ENCODE data around the gene TOR1AIP1.

Gene TOR1AIP1

GRCh38 chr1:179881642-179882252 lies 338 bp upstream of the TOR1AIP1 start:
- no peak for DNase-seq (ENCODE audit: low read depth)

- DNase-seq (ENCODE audit: low read depth): no peak
Measured at GRCh38 chr1:179883040-179883744, 1.1 kb downstream of the TOR1AIP1 start.

DNA sequence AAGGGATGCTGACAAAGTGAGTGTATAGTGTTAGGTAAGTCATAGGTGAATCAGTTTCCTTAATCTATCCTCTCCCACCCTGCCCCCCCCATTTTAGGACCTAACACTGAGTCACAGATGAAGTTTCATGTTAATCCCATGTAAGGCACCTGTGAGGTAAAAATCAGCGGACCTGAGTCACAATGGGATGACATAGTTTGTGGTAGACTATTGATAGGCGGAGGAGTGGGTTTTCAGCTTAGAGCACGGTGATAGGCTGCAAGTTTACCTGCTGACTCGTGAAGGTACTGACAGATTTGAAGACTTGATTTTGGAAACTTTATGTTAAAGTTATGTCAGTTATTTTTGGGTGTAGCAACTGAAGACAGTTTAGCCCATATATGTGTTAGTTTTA lies 1.7 kb downstream of the TOR1AIP1 start:
- DNase-seq (ENCODE audit: low read depth): no peak

DNA sequence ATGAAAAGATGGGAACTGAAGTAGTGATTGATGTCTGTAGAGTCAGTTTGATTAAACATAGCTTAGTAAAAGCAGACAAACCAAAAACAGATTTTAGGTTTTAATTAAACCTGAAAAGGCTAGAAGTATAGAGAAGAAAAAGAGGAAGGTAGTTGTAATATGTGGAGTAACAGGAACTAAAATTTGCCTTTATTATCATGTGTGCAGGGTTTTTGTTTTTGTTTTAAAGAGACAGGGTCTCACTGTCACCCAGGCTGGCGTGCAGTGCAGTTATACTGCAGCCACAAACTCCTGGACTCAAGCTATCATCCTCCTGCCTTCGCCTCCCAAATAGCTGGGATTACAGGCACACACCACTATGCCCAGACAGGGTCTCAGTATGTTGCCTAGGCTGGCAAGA lies 6.0 kb downstream of the TOR1AIP1 start:
- no peak for DNase-seq (ENCODE audit: low read depth)

DNA sequence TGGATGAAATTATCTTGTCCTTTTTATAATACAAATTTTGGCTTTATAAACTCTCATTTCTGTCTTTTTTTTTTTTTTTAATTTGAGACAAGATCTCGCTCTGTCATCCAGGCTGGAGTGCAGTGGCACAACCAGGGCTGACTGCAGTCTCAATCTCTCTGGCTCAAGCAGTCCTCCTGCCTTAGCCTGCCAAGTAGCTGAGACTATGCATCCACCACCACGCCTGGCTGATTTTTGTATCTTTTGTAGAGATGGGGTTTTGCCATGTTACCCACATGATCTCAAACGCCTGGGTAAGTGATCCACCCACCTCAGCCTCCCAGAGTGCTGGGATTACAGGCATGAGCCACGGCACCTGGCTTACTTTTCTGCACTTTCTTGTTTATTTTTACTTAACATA lies 7.5 kb downstream of the TOR1AIP1 start:
- DNase-seq (ENCODE audit: low read depth): no peak

DNA sequence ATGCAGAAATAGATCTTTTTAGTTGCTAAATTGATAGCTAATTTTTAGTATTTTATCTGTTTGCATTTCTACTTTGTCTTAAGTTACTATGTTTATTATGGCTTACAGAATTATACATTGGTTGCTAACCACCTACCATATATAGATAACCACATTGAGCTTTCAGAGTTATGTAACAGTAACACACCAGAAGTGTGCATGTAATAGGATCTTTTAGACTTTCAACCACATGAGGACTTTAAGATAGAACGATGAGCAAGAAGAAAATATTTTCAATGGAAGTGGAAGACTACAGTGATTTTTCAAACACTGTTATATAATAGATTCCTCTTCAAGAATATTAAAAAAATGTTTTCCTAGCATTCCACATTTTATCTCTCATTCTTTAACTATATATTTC lies 28.8 kb downstream of the TOR1AIP1 start:
- DNase-seq (ENCODE audit: low read depth): no peak

- no peak for DNase-seq (ENCODE audit: low read depth)
Measured at GRCh38 chr1:179911812-179912211, 29.7 kb downstream of the TOR1AIP1 start.

DNA sequence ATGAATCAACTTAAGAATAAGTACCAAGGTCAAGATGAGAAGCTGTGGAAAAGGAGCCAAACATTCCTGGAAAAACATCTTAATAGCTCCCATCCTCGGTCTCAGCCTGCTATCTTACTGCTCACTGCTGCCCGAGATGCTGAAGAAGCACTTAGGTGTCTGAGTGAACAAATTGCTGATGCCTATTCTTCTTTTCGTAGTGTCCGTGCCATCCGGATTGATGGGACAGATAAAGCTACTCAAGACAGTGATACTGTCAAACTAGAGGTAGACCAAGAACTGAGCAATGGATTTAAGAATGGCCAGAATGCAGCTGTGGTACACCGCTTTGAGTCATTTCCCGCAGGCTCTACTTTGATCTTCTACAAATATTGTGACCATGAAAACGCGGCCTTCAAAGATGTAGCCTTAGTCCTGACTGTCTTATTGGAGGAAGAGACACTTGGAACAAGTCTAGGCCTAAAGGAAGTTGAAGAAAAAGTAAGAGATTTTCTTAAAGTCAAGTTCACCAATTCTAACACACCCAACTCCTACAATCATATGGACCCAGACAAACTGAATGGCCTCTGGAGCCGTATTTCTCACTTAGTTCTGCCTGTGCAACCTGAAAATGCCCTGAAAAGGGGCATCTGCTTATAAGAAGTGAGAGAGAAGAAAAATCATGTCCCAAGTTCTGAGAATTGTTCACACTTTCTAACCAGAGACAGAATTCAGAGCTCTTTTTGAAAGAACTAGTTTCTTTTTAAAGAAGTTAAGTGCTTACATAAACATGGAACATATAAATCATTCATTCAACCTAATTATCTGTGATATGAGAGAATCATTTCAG lies 35.7 kb downstream of the TOR1AIP1 start:
- DNase-seq (ENCODE audit: low read depth): no peak

- no peak for DNase-seq (ENCODE audit: low read depth)
Measured at GRCh38 chr1:179921472-179921871, 39.4 kb downstream of the TOR1AIP1 start.

DNA sequence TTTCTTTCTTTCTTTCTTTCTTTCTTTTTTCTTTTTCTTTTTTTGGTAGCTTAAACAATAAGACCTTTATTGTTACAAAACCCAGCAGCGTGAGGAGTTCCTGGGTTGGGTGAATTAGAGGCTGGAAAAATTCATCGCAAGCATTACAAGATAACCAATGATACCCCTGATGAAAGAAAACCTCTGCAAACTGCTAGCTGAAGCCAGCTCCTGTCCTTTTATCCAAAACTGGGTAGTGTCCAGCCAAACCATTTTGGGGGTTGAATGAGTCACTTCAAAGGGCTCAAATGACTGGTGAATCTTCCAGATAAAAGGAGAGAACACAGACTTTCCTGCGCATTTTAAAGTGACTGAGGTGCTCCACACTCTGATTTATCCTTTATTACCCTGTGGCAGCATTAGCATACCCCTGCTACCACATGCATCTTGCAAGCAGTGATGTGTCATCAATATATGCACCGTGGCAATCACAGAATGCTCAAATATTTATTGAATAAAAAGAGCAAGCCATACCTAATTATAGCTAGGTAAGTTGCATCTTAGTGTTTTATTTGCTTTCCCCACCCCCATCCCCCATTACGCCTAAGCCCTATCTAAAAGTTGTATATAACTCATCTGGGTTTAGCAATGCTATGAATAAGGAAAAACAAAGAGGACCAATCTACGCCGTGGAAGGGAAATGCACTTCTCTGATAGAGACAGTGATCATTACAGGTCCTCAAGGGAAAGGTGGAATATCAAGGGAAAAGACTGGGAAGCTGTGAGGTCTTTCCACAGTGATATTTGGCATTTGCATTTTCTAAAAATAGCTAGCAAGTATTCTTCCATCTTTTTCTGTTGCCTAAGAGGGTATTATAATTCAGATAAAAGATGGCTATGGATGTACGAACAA lies 40.1 kb downstream of the TOR1AIP1 start:
- DNase-seq (ENCODE audit: low read depth): no peak

- DNase-seq (ENCODE audit: low read depth): no peak
Measured at GRCh38 chr1:179923029-179923428, 40.9 kb downstream of the TOR1AIP1 start.

GRCh38 chr1:179924268-179924667 lies 42.2 kb downstream of the TOR1AIP1 start:
- no peak for DNase-seq (ENCODE audit: low read depth)

DNA sequence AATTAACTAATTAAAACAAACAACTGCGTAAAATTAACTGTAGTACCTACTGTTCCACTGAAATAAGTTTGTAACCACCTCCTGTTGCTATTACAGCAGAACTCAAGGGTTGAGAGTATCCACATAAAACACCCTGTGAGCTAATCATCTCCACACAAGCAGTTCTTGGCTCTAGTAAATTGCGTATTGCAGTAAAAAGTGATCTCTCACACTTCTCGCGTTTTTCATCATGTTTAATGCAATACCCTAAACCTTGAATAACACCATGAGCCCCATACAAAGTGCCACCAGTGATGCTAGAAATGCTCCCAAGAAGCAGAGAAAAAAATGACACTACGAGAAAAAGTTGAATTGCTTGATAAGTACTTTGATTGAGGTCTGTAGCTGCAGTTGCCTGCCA lies 43.2 kb downstream of the TOR1AIP1 start:
- DNase-seq (ENCODE audit: low read depth): no peak

DNA sequence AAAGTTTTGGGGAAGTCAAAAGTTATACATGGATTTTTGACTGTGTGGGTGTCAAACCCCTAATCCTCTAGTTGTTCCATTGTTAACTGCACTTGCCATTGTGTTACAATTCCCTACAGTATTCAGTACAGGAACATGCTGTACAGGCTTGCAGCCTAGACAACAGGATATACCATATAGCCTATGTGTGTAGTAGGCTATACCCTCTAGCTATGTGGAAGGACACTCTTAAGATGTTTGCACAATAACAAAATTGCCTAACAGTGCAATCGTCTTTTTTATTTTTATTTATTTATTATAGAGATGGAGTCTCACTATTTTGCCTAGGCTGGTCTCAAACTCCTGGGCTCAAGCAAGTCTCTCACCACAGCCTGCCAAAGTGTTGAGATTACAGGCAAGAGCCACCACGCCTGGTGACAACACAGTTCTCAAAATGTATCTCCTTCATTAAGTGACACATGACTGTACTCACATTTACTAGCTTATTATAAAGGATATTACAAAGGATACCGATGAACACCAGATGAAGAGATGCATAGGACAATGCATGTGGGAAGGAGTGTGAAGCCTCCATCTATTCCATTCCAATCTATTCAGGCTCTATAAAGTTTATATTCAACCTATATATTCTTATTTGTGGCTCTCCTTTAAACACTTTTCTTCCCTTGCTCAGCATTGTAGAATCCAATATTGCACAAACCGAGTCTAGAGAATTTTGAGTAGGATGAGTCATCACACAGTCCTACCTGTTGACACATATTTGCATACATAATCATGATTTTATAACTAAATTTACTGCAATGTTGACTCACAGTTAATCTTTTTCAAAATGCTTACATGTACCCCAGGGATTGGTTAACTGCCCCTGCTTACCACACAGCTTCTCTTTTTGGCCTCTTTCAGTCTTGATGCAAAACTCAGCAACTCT lies 44.1 kb downstream of the TOR1AIP1 start:
- no peak for DNase-seq (ENCODE audit: low read depth)

GRCh38 chr1:179926850-179927205 lies 44.7 kb downstream of the TOR1AIP1 start:
- no peak for DNase-seq (ENCODE audit: low read depth)

DNA sequence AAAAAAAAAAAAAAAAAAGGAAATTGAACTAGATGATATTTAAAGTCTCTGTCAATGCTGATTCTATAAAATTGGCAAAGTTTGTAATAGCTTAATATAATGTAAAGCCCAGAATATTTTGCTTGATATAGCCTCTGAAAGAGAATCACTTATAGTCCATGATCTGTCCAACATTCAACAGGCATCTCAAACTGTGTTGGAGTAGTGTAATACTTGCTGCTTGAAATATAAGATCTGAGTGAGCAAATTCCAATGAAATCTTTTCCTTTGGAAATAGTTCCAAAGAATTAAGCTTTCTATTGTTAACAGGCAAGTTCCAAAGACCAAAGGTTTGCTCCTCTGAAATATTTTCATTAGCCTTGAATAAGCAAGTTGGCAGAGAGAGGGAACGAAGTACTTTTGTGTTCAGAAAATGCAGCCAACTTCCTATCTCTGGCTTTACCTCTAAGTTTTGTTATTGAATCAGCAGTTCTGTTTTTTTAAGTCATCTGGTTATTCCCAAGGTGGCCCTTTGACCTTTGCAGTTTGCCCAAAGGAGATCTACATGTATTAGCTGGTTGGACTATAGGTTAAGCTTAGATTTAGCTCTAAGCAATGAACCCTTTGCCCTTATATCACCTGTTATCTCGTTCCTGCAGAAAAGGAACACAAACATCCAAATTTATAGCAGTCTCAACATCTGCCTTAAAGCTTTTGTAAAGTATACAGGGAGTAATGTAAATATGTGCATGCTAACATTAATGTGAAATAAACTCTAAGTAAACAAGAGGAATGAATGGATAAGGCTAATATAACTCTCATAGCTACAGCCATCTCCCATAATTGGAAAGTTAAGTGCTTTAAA lies 48.1 kb downstream of the TOR1AIP1 start:
- DNase-seq (ENCODE audit: low read depth): no peak

DNA sequence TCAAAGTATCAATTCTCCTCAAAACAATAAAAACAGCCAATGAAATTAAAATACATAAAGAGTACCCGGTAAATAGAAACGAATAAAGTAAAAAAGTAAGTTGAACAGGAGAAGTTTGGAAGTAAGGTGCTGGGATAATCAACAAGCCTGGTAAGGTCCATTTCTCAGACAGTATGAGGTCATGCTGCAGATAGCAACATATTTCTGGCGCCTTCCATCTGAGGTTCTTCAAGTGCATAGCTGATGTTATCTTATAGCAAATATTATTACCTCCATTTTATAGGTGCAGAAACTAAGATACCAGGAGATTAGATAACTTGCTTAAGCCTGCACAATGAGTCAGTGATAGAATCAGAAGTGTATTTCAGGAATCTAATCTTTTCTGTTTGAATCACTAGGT lies 48.8 kb downstream of the TOR1AIP1 start:
- DNase-seq (ENCODE audit: low read depth): no peak

DNA sequence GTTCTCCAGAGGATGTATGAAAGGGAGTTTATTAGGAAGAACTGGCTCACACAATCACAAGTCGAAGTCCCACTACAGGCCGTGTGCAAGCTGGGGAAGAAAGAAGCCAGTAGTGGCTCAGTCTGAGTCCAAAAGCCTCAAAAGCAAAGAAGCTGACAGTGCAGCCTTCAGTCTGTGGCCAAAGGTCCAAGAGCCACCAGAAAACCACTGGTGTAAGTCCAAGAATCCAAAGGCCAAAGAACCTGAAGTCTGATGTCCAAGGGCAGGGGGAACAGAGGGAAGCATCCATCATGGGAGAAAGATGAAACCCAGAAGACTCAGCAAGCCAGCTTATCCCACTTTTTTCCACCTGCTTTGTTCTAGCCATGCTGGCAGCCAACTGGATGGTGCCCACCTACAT lies 51.1 kb downstream of the TOR1AIP1 start:
- DNase-seq (ENCODE audit: low read depth): no peak

GRCh38 chr1:179935909-179936496 lies 53.9 kb downstream of the TOR1AIP1 start:
- peak; percentile 20 for DNase-seq (ENCODE audit: low read depth)

All from CMK (cell line).